HFF-Myc (cell line): Measurements from ENCODE around the gene ENO4.

Experiments
- DNase-seq: peaks from one replicate; pipeline ENCODE4 v3.0.0-alpha.2; 2011; ENCODE audit warnings: low read depth; ENCODE audit errors: extremely low read depth
- H3K4me3 ChIP-seq: replicated peaks from 2 replicates; pipeline ENCODE4 v1.5.1; 2011; ENCODE audit warnings: low read depth, mild to moderate bottlenecking, control low read depth, low read length
- CTCF ChIP-seq: IDR thresholded peaks from 2 replicates; pipeline ENCODE4 v1.5.1; 2012; ENCODE audit warnings: mild to moderate bottlenecking, low read depth, low read length, control low read depth; ENCODE audit errors: missing control alignments

ENO4 gene

GRCh38 chr10:116875897-116876296 lies 26.6 kb downstream of the ENO4 start:
- H3K4me3 ChIP-seq, result no peak overlapping the region
- no peak for TF ChIP-seq CTCF
- DNase-seq, result no peak

GRCh38 chr10:116877391-116877790 lies 28.1 kb downstream of the ENO4 start:
- no peak for TF ChIP-seq CTCF
- no peak overlapping the region for H3K4me3 ChIP-seq
- DNase-seq, result no peak

- TF ChIP-seq CTCF, result no peak
- no peak for DNase-seq
- no peak overlapping the region for H3K4me3 ChIP-seq
Observed at GRCh38 chr10:116878123-116878522, 28.8 kb downstream of the ENO4 start.

- H3K4me3 ChIP-seq, result no peak overlapping the region
- DNase-seq, result no peak
- no peak for TF ChIP-seq CTCF
Observed at GRCh38 chr10:116879817-116880216, 30.5 kb downstream of the ENO4 start.

GRCh38 chr10:116880716-116881482 lies 31.6 kb downstream of the ENO4 start:
- H3K4me3 ChIP-seq, result no peak overlapping the region
- TF ChIP-seq CTCF, result no peak
- peak; percentile 26 for DNase-seq

- no peak overlapping the region for H3K4me3 ChIP-seq
- no peak for TF ChIP-seq CTCF
- no peak for DNase-seq
Observed at GRCh38 chr10:116882639-116883038, 33.3 kb downstream of the ENO4 start.

GRCh38 chr10:116886772-116887171 lies 37.5 kb downstream of the ENO4 start:
- H3K4me3 ChIP-seq, result no peak overlapping the region
- TF ChIP-seq CTCF, result no peak
- no peak for DNase-seq
